ENCODE data around the gene HDAC3.

The HDAC3 gene

GRCh38 chr5:141573489-141574121, 63.0 kb downstream of the HDAC3 start:
- Histone ChIP-seq H3K9me3 (ENCODE audit: control insufficient read depth, insufficient read depth, low read depth, low read length) (no peaks in the 10 kb centered on the region), H3K36me3 (ENCODE audit: control insufficient read depth in 2 of 2, insufficient read depth in 1 of 2, low read length in 2 of 2) (peaks cover 45 to 82% of the 10 kb centered on the region in 2 experiments), H3K4me1 (ENCODE audit: control insufficient read depth, insufficient read depth, low read length) (no peaks in the 10 kb centered on the region), H3K4me3 (ENCODE audit: low read depth, low read length) (no peak overlapping the region), H3K27ac (ENCODE audit: extremely low read depth, low read depth, low read length) (no peak overlapping the region)
- CTCF ChIA-PET = interaction anchor here (1.8 to 2.8 kb wide), 2 partner anchors 9 to 10 kb away, joined by 8 to 19 read pairs; no protein-coding TSS in a partner anchor
- TF ChIP-seq EGR2 (tag by site-specific recombination; IDR thresholded peaks at IDR 0.05; ENCODE audit: low read depth) (peak; percentile 80), ZNF398 (tag by site-specific recombination; IDR thresholded peaks at IDR 0.05) (peak; percentile 49), ZFHX2 (tag by site-specific recombination; conservative IDR thresholded peaks at IDR 0.05) (peak; percentile 63), ZNF510 (tag by site-specific recombination; IDR thresholded peaks at IDR 0.05; ENCODE audit: insufficient replicate concordance) (no peak)
- POLR2A ChIA-PET = no interaction called here

Data from HEK293 (cell line).